Measurements from ENCODE around the gene GFRA1.

The GFRA1 gene

DNA sequence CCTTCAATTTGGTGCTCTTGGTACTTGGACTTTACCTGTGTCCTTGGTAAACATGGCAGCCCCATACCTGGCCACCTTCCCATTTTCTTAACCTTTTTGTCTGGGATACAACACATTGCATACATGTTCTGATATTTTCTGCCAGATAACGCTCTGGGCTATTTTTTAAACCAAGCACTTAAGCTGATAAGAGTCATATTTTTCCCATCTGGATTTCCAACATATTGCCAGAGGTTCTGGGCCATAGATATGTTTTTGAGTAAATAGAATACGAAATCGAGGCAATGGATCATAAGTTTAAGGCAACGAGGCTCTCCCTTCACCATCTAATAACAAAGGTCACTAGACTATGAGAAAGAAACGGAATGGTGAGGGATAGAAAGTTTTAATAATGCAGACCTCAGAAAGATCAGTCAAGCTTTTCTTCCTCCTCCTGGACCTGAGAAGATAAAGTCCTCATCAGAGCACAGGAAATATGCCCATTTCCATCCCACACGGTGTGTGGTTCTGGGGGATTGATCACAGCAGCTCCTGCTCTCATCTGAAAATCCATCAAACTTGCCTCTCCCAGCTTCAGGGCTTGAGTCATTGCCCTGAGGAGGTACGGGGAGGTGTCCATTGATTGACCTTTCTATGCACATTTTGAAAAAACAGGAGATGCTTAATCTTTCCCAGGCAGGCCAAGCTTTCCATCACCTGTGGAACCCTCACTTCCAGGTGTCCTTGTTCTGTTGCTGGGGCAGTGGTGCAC, 257.2 kb downstream of the GFRA1 start:
- no peak for DNase-seq

DNA sequence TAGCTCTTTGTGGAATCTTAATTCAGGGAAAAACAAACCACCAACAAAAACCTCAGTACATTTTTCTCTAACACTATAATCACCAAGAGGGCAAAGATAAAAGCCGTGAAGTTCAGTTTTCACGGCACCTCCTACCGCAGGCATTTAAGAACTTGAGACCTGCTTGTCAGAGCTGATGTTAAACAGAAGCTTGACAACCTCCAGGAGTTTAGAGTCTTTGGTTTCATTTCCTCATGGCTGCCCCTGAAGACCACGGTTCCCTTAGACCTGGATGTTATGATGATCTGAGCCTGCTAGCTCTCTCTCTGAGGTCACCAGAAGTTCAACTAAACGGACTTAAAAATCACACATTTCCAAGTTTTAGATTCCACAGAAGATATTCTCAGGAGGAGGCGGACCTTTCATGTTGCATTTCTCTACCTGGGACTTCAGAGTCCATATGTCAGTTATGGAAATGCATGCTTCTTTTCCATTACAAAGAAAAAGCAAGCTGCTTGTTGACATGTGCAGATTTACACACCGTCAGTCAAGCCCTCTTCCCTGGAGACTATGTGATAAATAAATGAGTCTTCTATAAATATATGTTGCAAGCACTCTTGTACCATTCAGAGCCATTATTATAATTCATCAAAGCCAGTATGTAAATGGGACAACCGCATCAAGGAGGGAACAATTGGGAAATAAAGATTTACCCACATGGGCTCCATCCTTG, 258.0 kb downstream of the GFRA1 start:
- DNase-seq: no peak

DNA sequence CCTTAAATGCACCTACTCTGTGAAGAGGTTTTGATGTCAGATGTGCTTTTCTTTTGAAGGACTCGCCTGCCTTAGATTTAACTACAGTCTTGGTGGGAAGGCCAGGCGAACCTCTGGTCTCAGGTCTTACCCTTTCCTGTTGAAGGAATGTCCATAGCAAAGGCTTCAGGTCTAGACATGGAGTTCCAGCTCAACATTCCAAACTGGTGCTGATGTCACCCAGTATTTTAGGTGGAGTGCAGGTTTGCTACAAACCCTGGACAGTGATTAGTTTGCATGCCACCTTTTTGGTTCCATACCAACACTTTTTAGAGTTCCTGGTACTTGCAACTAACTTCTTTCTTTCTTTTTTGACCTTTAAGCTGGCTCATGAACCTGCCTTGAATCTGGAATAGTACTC, 258.7 kb downstream of the GFRA1 start:
- no peak for DNase-seq

DNA sequence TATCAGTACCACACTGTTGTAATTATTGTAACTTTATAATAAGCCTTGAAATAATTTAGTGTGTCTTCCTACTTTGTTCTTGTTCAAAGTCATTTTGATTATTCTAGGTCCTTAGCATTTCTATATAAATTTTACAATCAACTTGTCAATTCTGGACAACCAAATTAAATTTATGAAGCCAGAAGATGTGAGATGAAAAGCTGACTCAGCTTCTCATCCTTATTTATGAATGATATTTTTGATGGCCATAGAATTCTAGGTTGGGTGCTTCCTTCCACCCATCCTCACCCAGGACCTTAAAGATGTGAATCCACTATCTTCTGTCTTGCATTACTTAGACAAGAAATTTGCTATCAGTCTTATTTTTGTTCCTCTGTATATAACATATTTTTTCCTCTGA, 261.1 kb downstream of the GFRA1 start:
- no peak for DNase-seq

DNA sequence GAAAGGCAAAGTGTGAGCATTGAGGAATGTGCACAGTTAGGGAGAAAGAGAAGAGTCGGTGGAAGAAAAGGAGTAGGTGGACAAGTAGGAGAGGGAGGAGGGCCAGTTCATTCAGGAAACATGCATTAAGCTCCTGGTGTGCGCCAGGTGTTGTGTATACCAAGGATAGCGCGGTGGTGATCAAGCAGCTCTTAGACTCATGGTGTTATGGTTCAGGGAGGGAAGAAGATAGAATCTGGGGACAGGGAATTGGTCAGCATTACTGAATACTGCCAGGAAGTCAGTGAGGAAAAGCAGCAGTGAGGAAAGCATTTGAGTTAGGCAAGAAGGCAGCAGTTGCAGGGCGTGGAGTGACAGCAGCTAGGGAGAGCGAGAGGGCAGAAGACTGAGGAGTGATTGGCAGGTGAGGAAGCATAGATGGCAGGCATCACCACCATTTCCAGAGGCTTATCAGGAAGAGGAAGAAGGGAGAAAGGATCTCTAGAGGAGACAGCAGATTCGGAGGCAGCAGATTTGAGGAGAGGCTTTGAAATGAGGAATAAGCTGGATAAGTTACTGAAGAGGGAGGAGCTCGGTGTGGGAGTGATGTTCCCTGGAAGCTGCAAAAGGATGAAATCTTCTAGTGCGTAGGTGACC, 265.6 kb downstream of the GFRA1 start:
- no peak for DNase-seq
